A549 (cell line): ENCODE data around the gene MARCO. TPM values are rescaled to one million over a fixed set of nuclear protein-coding genes. Genes with fewer than 3 reads are reported as not detected.

Source experiments
- ATAC-seq, 2 experiments: fragments of 200-7000 bp in 1 of 2; fragments of >200 bp in 1 of 2; cut with Nextera tagmentation in 1 of 2; cut with Tn5 transposase in 1 of 2; 3 replicates each; pipeline versions ENCODE4 v1.8.0 to v1.9.1; 2018 to 2020; ENCODE audit warnings: mild to moderate bottlenecking in 1 of 2, moderate library complexity in 1 of 2
- CTCF ChIA-PET: fragments of 300-600 bp; sonication (Branson Sonifier 250); formaldehyde crosslinking; extraction: SDS; loops from one replicate; lab custom pipeline; 2021; ENCODE audit warnings: antibody characterized with exemption, inconsistent platforms; lab: Yijun Ruan, JAX
- POLR2A ChIA-PET: fragments of 350-600 bp; formaldehyde crosslinking; extraction: SDS; loops from one replicate; lab custom pipeline; 2021; ENCODE audit warnings: antibody characterized with exemption, inconsistent platforms; lab: Yijun Ruan, JAX
- DNase-seq, 2 experiments: peaks; one replicate each; pipeline versions ENCODE4 v3.0.0 to v3.0.0-alpha.2; 2011 to 2016; ENCODE audit warnings: low read depth in 1 of 2, low spot score in 1 of 2
- FAIRE-seq: peaks from 2 replicates; lab custom pipeline; 2011; peaks lifted over from hg19 to GRCh38; lab: Jason Lieb, UNC
- H3K27ac ChIP-seq, 2 experiments: fragments of >200 bp; sonication (Bioruptor Twin); formaldehyde crosslinking; 3 replicates each; pipeline ENCODE4 v1.5.1; 2016 to 2017
- H3K4me1 ChIP-seq: fragments of >200 bp; sonication (Bioruptor Twin); formaldehyde crosslinking; 3 replicates; pipeline ENCODE4 v1.6.1; 2016
- H3K4me2 ChIP-seq: fragments of >200 bp; sonication (Bioruptor Twin); formaldehyde crosslinking; 3 replicates; pipeline ENCODE4 v1.6.1; 2016
- H3K4me3 ChIP-seq: fragments of >200 bp; sonication (Bioruptor Twin); formaldehyde crosslinking; 3 replicates; pipeline ENCODE4 v1.5.1; 2016
- H3K9me3 ChIP-seq: fragments of >200 bp; sonication (Bioruptor Twin); formaldehyde crosslinking; 3 replicates; pipeline ENCODE4 v1.6.1; 2016
- ATOH8 ChIP-seq: fragments of 250-450 bp; sonication (Bioruptor Pico); IDR thresholded peaks from 2 replicates; pipeline ENCODE4 v1.5.0; 2020; ENCODE audit warnings: low read depth, mild to moderate bottlenecking, moderate library complexity
- BCL3 ChIP-seq: fragments of >200 bp; sonication (Bioruptor Twin); formaldehyde crosslinking; IDR thresholded peaks from 3 replicates; pipeline ENCODE4 v1.6.1; 2016
- CBX2 ChIP-seq: fragments of 200-600 bp; sonication (generic); IDR thresholded peaks from 2 replicates; pipeline ENCODE4 v1.6.1; 2016; ENCODE audit warnings: low read depth, mild to moderate bottlenecking, borderline replicate concordance
- CEBPB ChIP-seq, 2 experiments: fragments of >200 bp in 1 of 2; sonication (Bioruptor Twin) in 1 of 2; formaldehyde crosslinking in 1 of 2; IDR thresholded peaks; 2 replicates each; pipeline ENCODE4 v1.6.1; 2012 to 2016
- CTCF ChIP-seq: fragments of >200 bp; sonication (Bioruptor Twin); formaldehyde crosslinking; IDR thresholded peaks from 3 replicates; pipeline ENCODE4 v1.5.1; 2016
- E2F6 ChIP-seq: IDR thresholded peaks from 2 replicates; pipeline ENCODE4 v1.6.1; 2012; ENCODE audit warnings: low read depth, borderline replicate concordance
- EHMT2 ChIP-seq: fragments of 200-600 bp; sonication (generic); IDR thresholded peaks from 2 replicates; pipeline ENCODE4 v1.6.1; 2016; ENCODE audit warnings: antibody characterized with exemption, low read depth, mild to moderate bottlenecking, moderate library complexity
- EP300 ChIP-seq, 2 experiments: fragments of >200 bp; sonication (Bioruptor Twin); formaldehyde crosslinking; IDR thresholded peaks; 2 replicates in 1 of 2; 3 replicates in 1 of 2; pipeline ENCODE4 v1.6.1; 2016 to 2017
- FOXS1 ChIP-seq: fragments of 250-450 bp; sonication (Bioruptor Pico); IDR thresholded peaks from 2 replicates; pipeline ENCODE4 v1.5.0; 2020; ENCODE audit warnings: mild to moderate bottlenecking, moderate library complexity
- HOXA7 ChIP-seq: fragments of 250-450 bp; sonication (Bioruptor Pico); IDR thresholded peaks from 2 replicates; pipeline ENCODE4 v1.5.0; 2020; ENCODE audit warnings: mild to moderate bottlenecking, moderate library complexity
- HOXB5 ChIP-seq: fragments of 250-450 bp; sonication (Bioruptor Pico); IDR thresholded peaks from 2 replicates; pipeline ENCODE4 v1.5.0; 2020; ENCODE audit warnings: mild to moderate bottlenecking, moderate library complexity
- JUNB ChIP-seq: fragments of >200 bp; sonication (Bioruptor Twin); formaldehyde crosslinking; IDR thresholded peaks from 2 replicates; pipeline ENCODE4 v1.6.1; 2016
- MAZ ChIP-seq: fragments of 150-350 bp; IDR thresholded peaks from 2 replicates; pipeline ENCODE4 v1.6.1; 2014; ENCODE audit warnings: antibody characterized with exemption, low read depth, low read length, borderline replicate concordance
- MYC ChIP-seq: IDR thresholded peaks from 2 replicates; pipeline ENCODE4 v1.6.1; 2012; ENCODE audit warnings: mild to moderate bottlenecking, inconsistent platforms, low read length, improper control_type of control experiment, borderline replicate concordance
- NPAS2 ChIP-seq: fragments of 250-450 bp; sonication (Bioruptor Pico); IDR thresholded peaks from 2 replicates; pipeline ENCODE4 v1.8.0; 2022; ENCODE audit warnings: mild to moderate bottlenecking, moderate library complexity, borderline replicate concordance
- NR3C1 ChIP-seq: fragments of >200 bp; sonication (Bioruptor Twin); formaldehyde crosslinking; IDR thresholded peaks from 3 replicates; pipeline ENCODE4 v1.6.1; 2017
- PHF8 ChIP-seq: fragments of 200-600 bp; sonication (generic); IDR thresholded peaks from 2 replicates; pipeline ENCODE4 v1.6.1; 2016; ENCODE audit warnings: low read depth, mild to moderate bottlenecking, antibody characterized with exemption, moderate library complexity, borderline replicate concordance
- RARB ChIP-seq: fragments of 250-450 bp; sonication (Bioruptor Pico); IDR thresholded peaks from 2 replicates; pipeline ENCODE4 v1.8.0; 2021; ENCODE audit warnings: mild to moderate bottlenecking, moderate library complexity
- SMC3 ChIP-seq: fragments of >200 bp; sonication (Bioruptor Twin); formaldehyde crosslinking; IDR thresholded peaks from 3 replicates; pipeline ENCODE4 v1.6.1; 2018; ENCODE audit warnings: inconsistent platforms
- WGBS: methylation state at CpG from one replicate; pipeline ENCODE4 v1.1.6; 2017; ENCODE audit errors: missing lambda C conversion rate; 5-methylcytosine and 5-hydroxymethylcytosine counted together
- polyA plus RNA-seq, 4 experiments: library from polyadenylated mRNA; depleted of rRNA in 3 of 4; stranded (reverse); fragments of >200 nt; fragmentation: RNase III in 1 of 4; extraction: RNeasy Plus Mini Kit Qiagen cat#74134 plus additional on column Dnase treatment in 1 of 4; gene quantifications; 2 replicates in 3 of 4; 3 replicates in 1 of 4; pipeline ENCODE4 v1.2.3, GENCODE V29; 2011 to 2017

MARCO gene
- polyA plus RNA-seq, 2 of the 4 experiments (the other 2 are of a cell fraction): 0.05 TPM; not detected in 1

GRCh38 chr2:118992740-118993391, 50.9 kb downstream of the MARCO start:
- ATAC-seq (no peak), DNase-seq (no peak), FAIRE-seq (no peak)
- H3K4me3 ChIP-seq: no peak overlapping the region
- 36% methylated on average over 11 of the region's 13 CpGs for WGBS
- no peak overlapping the region for H3K4me2 ChIP-seq
- H3K4me1 ChIP-seq: no peaks in the 10 kb centered on the region
- TF ChIP-seq NPAS2 (CRISPR knock-in tag): no peak
- TF ChIP-seq CBX2: no peak
- TF ChIP-seq EP300 (IDR thresholded peaks at IDR 0.05): no peak
- no peak for TF ChIP-seq RARB (CRISPR knock-in tag)
- TF ChIP-seq CEBPB (IDR thresholded peaks at IDR 0.05): no peak
- TF ChIP-seq NR3C1: no peak
- no peak for TF ChIP-seq HOXA7 (CRISPR knock-in tag)
- TF ChIP-seq ATOH8: no peak
- TF ChIP-seq MYC: no peak
- no peak for TF ChIP-seq PHF8
- CTCF ChIA-PET: interaction anchor here (0.7 to 1.3 kb wide), 2 partner anchors 111 to 206 kb away, joined by 3 to 4 read pairs; no protein-coding TSS in a partner anchor
- no peak overlapping the region for H3K27ac ChIP-seq
- no peaks in the 10 kb centered on the region for H3K9me3 ChIP-seq
- POLR2A ChIA-PET: no interaction called here

GRCh38 chr2:118993392-118993752, 51.4 kb downstream of the MARCO start:
- POLR2A ChIA-PET: no interaction called here
- no peak for DNase-seq
- no peak for FAIRE-seq
- no peak overlapping the region for H3K27ac ChIP-seq
- no peaks in the 10 kb centered on the region for H3K9me3 ChIP-seq
- H3K4me3 ChIP-seq: no peak overlapping the region
- TF ChIP-seq JUNB: no peak
- TF ChIP-seq PHF8: no peak
- no peak for TF ChIP-seq FOXS1 (CRISPR knock-in tag)
- TF ChIP-seq MYC: no peak
- TF ChIP-seq EP300 (IDR thresholded peaks at IDR 0.05): no peak
- no peak for TF ChIP-seq EHMT2
- TF ChIP-seq BCL3: no peak
- TF ChIP-seq HOXB5: no peak
- TF ChIP-seq SMC3: no peak
- no peak for TF ChIP-seq MAZ
- no peak for TF ChIP-seq E2F6
- no peak for TF ChIP-seq CTCF
- no peaks in the 10 kb centered on the region for H3K4me1 ChIP-seq
- WGBS: 41% methylated on average over 4 of the region's 4 CpGs
- no peak overlapping the region for H3K4me2 ChIP-seq
- no peak for ATAC-seq
- CTCF ChIA-PET: interaction anchor here (1.3 kb wide), 1 partner anchor 111 kb away, joined by 4 read pairs; no protein-coding TSS in a partner anchor
